Forelimb muscle (tissue), 1 donor: ENCODE results near the gene CD300H. TPM values are rescaled to one million over a fixed set of nuclear protein-coding genes. Genes with fewer than 3 reads are reported as not detected.
"Not testable (repeated sequence)": the region's sequence is repeated elsewhere in the genome, so short reads cannot be mapped to it uniquely, and the experiment has no call there.

Experiments
- DNase-seq: peaks from one replicate; pipeline ENCODE4 v3.0.0-alpha.2; 2013; ENCODE audit warnings: low read depth
- polyA plus RNA-seq: library from polyadenylated mRNA; unstranded; fragments of 120-200 nt; gene quantifications from one replicate; pipeline ENCODE4 v1.2.1, GENCODE V29; 2013; ENCODE audit not compliant: insufficient read length

The CD300H gene
- polyA plus RNA-seq, 1 donor: not detected

DNA sequence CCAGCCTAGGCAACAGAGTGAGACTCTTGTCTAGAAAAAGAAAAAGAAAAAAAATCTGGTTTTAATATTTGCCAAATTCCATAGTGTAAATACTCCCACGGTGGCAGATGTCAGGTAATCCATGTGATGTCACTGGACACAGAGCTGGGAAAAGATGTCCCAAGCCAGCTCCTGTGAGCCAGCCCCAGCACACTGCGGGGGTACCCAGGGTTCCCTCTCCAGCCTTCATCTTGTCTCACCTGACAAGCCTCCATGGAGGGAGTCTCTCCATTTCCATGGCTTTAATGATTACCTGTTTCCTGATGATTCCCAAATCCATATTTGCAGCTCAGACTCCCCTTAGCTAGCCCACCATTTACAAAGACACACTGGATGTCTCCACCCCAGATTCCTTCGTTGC is 40.6 kb downstream of the CD300H start:
- DNase-seq: no peak

DNA sequence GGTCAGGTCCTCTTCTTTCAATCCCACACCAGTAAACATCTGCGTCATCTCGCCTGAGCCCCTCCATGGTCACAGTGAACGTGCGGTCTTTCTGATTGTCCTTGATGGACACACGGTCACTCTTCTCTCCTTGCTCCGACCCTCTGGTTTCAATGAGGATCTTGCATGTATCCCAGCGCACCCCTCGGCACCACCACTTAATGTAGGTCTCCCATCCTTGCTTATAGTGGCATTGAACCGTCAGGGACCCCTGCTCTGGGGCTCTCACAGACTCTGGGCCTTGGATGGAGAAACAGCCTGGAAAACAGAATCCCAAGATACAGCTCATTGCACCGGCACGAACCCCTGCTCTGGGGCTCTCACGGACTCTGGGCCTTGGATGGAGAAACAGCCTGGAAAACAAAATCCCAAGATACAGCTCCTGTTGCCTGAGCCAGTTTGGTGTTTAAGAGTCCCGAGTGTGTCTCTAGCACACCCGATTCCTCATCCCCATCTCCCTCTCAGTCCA is 41.5 kb downstream of the CD300H start:
- DNase-seq: no peak

DNA sequence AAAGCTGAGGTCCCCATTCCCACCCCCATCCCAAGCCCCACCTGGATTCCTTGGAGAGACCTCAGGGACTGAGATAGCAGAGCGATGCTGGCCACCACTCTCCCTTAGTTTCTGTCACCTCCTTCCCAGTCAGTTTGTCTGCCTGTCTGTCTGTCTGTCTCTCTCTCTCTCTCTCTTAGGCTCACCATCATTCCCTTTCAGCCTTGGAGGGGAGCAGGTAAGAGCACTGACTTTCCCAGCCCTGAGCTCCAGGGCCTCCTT is 41.9 kb downstream of the CD300H start:
- no peak for DNase-seq

DNA sequence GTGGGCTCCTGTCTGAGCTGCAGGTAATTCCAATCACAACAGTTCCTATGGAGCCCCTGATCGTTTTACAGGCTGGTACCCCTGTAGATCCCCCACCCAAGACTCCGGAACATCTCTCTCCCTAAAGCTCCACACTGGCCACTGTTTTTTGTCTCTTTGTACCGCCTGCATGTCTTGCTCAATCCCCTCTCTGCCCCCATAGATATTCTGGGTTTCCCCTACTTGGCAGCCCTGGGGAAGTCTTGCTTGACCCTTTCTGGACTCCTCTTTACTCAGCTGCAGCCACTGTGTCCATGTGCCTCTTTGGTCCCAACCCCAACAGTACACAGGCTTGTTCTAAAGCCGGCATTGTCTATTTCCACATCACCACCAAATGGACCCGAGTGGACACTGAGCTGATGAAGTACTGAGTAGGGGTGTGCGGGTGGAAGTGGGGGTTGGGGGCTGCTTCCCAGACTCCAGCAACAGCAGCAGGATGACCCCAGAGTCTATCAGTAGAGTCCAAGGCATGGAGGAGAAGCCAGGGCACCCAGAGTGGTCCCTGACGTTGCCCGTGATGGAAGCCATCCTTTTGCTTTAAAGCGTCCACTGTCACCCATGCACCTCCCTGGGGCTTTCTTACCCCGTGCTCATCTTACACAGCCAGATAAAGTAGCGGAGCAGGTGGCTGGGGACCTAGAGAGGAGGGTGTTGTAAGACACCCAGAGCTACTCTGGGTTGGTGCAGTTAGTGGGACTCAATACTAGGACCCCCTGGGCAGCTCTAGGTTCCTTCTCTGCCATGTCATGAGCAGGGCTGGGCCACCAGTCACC is 42.5 kb downstream of the CD300H start:
- no peak for DNase-seq

DNA sequence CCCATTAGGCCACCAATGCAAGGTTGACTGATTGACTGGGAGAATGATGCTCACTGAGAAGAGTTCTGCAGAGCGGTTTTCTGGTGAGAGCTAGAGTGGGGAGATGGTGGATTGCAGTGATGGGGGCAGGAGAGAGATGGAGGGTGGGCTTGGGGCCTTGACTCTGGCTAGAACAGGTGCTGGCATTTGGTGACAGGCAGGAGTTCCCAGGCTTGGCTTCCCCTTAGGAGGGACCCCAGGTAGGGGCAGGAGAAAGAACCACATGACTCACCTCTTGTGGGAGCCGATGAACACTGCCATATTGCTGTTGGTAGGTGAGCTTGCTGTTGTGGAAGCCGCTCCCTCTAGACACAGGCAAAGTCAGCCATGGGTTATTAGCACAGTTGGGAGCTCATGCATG is 44.0 kb downstream of the CD300H start:
- DNase-seq: no peak

- DNase-seq: no peak
These were observed 44.8 kb downstream of the CD300H start for GRCh38 chr17:74522381-74523105.

DNA sequence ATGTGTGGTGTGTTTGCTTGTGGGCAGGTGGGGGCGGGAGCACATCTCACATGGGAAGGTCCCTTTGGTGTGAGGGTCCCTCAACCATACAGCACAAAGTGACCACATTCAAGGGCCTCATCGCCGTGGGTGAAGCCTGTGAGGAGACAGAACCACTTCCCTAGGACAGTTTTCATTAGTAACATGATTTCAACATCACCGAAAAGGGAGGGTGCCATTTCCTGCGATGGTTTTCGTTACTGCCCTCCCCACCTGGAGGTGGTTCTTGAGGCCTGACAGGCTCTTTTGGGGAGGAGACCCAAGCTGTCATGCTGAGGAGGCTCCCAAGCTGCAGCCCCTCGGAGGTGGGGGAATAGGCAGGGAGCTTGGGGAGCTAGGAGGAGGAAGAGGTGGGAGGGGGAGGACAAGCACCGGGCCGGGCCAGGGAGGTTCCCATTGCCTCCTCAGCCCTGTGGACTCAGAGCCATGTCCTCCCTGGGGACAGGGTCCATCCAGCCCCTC is 45.6 kb downstream of the CD300H start:
- no peak for DNase-seq

- no peak for DNase-seq
These were observed 46.4 kb downstream of the CD300H start for GRCh38 chr17:74520790-74521480.

DNA sequence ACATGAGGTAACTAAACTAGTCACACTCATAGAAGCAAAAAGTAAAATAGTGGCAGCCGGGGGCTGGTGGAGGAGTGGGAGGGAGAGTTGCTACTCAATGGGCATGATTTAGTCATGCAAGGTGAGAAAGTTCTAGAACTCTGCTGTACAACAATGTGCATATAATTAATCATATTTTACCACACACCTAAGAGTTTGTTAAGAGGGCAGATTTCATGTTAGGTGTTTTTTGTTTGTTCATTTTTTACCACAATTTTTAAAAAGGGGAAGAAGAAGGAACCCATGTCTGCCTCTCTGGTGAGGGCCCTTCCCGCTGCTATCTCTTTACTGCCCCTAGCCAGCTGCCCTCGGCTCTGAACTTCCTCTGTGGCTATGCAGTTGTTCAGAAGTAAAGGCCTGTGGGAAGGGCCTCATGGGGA is 47.3 kb downstream of the CD300H start:
- DNase-seq: no peak

GRCh38 chr17:74518413-74518981 is 48.8 kb downstream of the CD300H start:
- DNase-seq: not testable (repeated sequence)

- DNase-seq: no peak
These were observed 50.6 kb downstream of the CD300H start for GRCh38 chr17:74516561-74517328.

GRCh38 chr17:74515941-74516340 is 51.4 kb downstream of the CD300H start:
- no peak for DNase-seq

DNA sequence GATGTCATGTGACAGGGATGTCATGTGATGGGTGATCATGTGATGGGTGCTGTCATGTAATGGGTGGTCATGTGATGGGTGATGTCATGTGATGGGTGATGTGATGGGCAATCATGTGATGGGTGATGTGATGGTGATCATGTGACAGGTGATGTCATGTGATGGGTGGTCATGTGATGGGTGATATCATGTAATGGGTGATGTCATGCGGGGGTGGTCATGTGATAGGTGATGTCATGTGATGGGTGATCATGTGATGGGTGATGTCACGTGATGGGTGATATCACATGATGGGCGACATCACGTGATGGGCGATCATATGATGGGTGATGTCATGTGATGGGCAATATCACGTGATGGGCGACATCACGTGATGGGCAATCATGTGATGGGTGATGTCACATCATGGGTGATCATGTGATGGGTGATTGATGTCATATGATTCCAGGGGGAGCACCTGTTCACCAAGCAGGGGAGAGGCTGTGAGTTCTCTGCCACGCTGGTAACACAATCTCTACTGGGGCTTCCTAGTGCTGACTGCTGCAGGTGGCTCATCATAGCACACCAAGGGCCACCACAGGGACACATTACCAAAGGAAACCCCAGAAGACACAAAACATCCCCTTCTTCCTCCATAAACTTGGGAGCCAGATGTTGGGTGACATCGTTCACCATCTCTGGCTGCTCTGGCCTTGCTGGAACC is 52.5 kb downstream of the CD300H start:
- no peak for DNase-seq

GRCh38 chr17:74513987-74514631 is 53.2 kb downstream of the CD300H start:
- DNase-seq: no peak

GRCh38 chr17:74512624-74513091 is 54.7 kb downstream of the CD300H start:
- DNase-seq: no peak

DNA sequence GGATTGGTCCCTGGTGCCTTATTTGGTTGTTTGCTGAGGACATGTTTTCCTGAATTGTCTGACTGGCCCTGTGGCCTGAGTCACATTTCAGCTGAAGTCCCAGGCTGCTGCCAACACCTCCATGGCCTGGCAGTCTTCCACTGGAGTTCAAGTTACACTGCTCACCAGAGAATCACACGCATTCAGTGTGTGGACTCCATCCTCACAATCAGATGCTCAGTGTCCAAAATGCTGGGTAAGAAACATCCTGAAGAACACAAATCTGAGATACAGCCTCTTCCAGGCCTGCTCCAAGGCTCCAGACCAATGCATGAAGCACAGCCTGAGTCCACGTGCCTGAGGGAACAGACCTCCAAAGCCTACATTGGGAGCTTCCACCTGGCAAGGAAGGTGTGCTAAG is 55.3 kb downstream of the CD300H start:
- DNase-seq: no peak
